Esophagus muscularis mucosa (tissue), 3 donors: Measurements from ENCODE around the gene CEP192.

ENCODE experiments used
- POLR2A ChIP-seq: fragments of 450-650 bp; IDR thresholded peaks from one replicate; pipeline ENCODE4 v1.6.1; 2017; ENCODE audit warnings: antibody characterized with exemption, moderate library complexity, mild to moderate bottlenecking, low read depth
- POLR2AphosphoS5 ChIP-seq, 2 donors: sonication (generic); formaldehyde crosslinking; IDR thresholded peaks; one replicate each; pipeline ENCODE4 v1.6.1; 2017; ENCODE audit warnings: antibody characterized with exemption in 2 of 2
- TF ChIP-seq, protein P1 (sequence below), 3 experiments: fragments of 200-600 bp in 2 of 3; fragments of 450-650 bp in 1 of 3; sonication (generic) in 2 of 3; IDR thresholded peaks; one replicate each; pipeline ENCODE4 v1.5.1; 2017 to 2019; ENCODE audit warnings: antibody characterized with exemption in 3 of 3, mild to moderate bottlenecking in 2 of 3, moderate library complexity in 1 of 3

DNA sequence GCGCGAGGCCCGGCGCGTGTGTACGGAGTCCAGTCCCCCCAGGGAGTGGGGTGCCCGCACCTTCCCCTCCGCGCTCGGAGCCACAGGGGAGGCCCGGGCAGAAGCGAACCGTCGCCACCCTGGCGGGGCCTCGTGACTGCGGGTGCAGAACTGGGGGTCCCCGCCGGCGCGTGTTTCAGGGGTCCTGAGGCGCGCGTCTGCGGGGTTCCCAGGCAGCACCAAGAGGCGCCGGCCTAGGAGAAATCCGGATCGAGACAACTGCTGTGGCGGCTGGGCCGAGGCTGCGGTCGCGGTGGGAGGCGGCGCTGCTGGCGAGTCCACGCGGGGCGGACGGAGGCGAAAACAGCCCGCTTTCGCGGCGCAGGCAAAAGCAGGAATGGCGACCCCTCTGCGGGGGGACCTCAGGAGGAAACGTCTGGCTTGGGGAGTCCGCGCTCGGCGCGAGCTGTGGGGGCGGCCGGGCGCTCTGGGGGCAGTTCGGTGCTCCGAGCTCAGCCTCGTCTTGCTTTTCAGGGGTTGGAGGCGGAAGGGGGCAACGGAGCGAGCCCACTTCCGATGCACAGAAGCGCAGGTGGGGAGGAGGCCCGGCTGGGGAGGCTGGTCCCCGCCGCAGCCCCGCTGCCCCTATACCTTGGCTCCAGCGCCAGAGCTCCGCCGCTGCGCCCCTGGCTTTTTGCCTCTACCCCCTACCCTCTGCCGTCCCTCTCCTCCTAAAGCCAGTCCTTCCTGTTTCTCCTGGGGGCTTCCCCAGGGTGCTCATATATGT, 145.9 kb downstream of the CEP192 start:
- TF ChIP-seq, protein P1, sequence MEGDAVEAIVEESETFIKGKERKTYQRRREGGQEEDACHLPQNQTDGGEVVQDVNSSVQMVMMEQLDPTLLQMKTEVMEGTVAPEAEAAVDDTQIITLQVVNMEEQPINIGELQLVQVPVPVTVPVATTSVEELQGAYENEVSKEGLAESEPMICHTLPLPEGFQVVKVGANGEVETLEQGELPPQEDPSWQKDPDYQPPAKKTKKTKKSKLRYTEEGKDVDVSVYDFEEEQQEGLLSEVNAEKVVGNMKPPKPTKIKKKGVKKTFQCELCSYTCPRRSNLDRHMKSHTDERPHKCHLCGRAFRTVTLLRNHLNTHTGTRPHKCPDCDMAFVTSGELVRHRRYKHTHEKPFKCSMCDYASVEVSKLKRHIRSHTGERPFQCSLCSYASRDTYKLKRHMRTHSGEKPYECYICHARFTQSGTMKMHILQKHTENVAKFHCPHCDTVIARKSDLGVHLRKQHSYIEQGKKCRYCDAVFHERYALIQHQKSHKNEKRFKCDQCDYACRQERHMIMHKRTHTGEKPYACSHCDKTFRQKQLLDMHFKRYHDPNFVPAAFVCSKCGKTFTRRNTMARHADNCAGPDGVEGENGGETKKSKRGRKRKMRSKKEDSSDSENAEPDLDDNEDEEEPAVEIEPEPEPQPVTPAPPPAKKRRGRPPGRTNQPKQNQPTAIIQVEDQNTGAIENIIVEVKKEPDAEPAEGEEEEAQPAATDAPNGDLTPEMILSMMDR (IDR thresholded peaks at IDR 0.05) = no peak
- TF ChIP-seq POLR2AphosphoS5 (IDR thresholded peaks at IDR 0.05) = no peak
- TF ChIP-seq POLR2A = no peak
